Stimulated activated CD4-positive, alpha-beta T cell treated with anti-CD3 and anti-CD28 coated beads, Interleukin-12 subunit alpha, Interleukin-12 subunit beta, amount 100 ng/mL, for 4 hours (primary cell): Measurements from ENCODE around the gene TCFL5.

Experiments used
- DNase-seq: peaks from one replicate; pipeline ENCODE4 v3.0.0-alpha.2; 2020

The TCFL5 gene

GRCh38 chr20:62820962-62821725 lies 40.5 kb downstream of the TCFL5 start:
- DNase-seq: no peak

GRCh38 chr20:62820208-62820961 lies 41.2 kb downstream of the TCFL5 start:
- no peak for DNase-seq

GRCh38 chr20:62819494-62820174 lies 42.0 kb downstream of the TCFL5 start:
- DNase-seq: no peak

- no peak for DNase-seq
These were observed 42.8 kb downstream of the TCFL5 start for GRCh38 chr20:62818592-62819493.

- no peak for DNase-seq
These were observed 43.5 kb downstream of the TCFL5 start for GRCh38 chr20:62817975-62818591.

- no peak for DNase-seq
These were observed 44.4 kb downstream of the TCFL5 start, which contains the start of gene COL9A3 for GRCh38 chr20:62816884-62817873. TSS of gene COL9A3 (plus strand) at chr20:62817050. CDS start at chr20:62817065, 15 bp downstream.

- DNase-seq: no peak
These were observed 45.4 kb downstream of the TCFL5 start for GRCh38 chr20:62816031-62816883.

GRCh38 chr20:62815066-62815991 lies 46.3 kb downstream of the TCFL5 start:
- DNase-seq: no peak

GRCh38 chr20:62814709-62815065 lies 46.9 kb downstream of the TCFL5 start:
- DNase-seq: no peak

- no peak for DNase-seq
These were observed 47.4 kb downstream of the TCFL5 start for GRCh38 chr20:62814060-62814708.

GRCh38 chr20:62813588-62813987 lies 48.0 kb downstream of the TCFL5 start:
- DNase-seq: no peak

- DNase-seq: no peak
These were observed 48.8 kb downstream of the TCFL5 start for GRCh38 chr20:62812907-62813200.

- no peak for DNase-seq
These were observed 49.3 kb downstream of the TCFL5 start for GRCh38 chr20:62812181-62812906.

GRCh38 chr20:62811720-62812119 lies 49.9 kb downstream of the TCFL5 start:
- no peak for DNase-seq

GRCh38 chr20:62811320-62811719 lies 50.3 kb downstream of the TCFL5 start:
- no peak for DNase-seq

GRCh38 chr20:62809530-62810428 lies 51.8 kb downstream of the TCFL5 start:
- DNase-seq: no peak
